HG02759 (cell line): ENCODE results near the gene PSMC3.

Source experiments
- ATAC-seq: cut with Tn5 transposase; IDR thresholded peaks from one replicate; pipeline ENCODE4 v1.9.1; 2021; ENCODE audit warnings: mild to moderate bottlenecking, moderate library complexity; ENCODE audit not compliant: unreplicated experiment

Gene PSMC3

GRCh38 chr11:47443028-47443700, 16.9 kb upstream of the PSMC3 start:
- no peak for ATAC-seq

DNA sequence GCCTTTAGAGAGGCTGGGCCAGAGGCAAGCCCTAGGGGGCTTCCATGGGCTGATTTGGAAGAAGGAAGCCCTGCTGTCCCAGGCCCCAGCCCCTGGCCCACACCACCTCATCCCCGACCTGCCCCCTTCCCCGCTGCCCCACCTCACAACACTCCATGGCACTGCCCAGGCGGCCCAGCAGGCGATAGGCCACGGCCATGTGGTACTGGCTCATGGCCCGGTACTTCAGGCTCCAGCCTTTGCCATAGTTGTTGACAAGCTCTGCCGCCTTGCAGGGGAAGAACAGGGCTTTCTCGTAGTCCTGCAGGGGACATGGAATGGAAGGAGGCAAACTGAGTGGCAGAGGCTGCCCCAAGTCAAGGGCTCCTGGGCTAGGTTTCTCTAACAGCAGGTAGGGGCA, 16.3 kb upstream of the PSMC3 start:
- ATAC-seq, result no peak

GRCh38 chr11:47441421-47441820, 15.2 kb upstream of the PSMC3 start:
- ATAC-seq, result no peak

DNA sequence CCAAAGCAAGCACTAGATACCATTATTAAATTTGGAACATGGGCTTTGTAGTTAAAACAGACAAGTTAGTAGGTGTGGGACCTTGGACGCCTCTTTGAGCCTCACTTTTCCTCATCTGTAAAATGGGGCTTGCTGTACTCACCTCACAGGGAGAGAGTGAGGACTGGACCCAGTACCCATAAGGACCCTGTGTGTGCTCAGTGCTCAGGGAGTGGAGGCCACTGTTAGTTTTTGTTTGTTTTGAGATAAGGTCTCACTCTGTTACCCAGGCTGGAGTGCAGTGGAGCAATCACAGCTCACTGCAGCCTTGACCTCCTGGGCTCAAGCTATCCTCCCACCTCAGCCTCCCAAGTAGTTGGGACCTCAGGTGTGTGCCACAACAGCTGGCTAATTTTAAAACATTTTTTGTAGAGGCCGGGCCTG, 13.8 kb upstream of the PSMC3 start:
- ATAC-seq, result no peak

- ATAC-seq, result no peak
Measured at GRCh38 chr11:47438721-47439120, 12.5 kb upstream of the PSMC3 start.

GRCh38 chr11:47437746-47438418, 11.6 kb upstream of the PSMC3 start:
- ATAC-seq, result no peak

GRCh38 chr11:47437218-47437745, 11.0 kb upstream of the PSMC3 start:
- ATAC-seq, result no peak

GRCh38 chr11:47436726-47437125, 10.5 kb upstream of the PSMC3 start:
- ATAC-seq, result no peak

- no peak for ATAC-seq
Measured at GRCh38 chr11:47435687-47436086, 9.4 kb upstream of the PSMC3 start.

- ATAC-seq, result no peak
Measured at GRCh38 chr11:47434011-47434786, 8.0 kb upstream of the PSMC3 start.

DNA sequence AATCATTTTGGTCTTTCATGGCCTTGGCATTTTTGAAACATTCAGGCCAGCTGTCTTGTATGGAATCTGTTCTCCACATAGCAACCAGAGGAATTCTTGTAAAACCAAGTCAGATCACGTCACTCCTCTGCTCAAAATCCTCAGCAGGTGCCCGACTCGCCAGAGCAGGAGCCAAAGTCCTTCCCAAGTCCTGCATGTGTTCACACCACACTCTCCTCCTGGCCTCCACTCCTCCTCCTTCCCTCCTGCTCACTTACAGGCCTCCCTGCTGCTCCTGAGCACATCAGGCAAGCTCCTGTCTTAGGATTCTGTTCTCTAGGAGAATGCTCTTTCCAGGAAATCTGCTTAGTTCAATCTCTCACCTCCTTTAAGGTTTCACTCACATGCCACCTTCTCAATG, 6.9 kb upstream of the PSMC3 start:
- ATAC-seq, result no peak

DNA sequence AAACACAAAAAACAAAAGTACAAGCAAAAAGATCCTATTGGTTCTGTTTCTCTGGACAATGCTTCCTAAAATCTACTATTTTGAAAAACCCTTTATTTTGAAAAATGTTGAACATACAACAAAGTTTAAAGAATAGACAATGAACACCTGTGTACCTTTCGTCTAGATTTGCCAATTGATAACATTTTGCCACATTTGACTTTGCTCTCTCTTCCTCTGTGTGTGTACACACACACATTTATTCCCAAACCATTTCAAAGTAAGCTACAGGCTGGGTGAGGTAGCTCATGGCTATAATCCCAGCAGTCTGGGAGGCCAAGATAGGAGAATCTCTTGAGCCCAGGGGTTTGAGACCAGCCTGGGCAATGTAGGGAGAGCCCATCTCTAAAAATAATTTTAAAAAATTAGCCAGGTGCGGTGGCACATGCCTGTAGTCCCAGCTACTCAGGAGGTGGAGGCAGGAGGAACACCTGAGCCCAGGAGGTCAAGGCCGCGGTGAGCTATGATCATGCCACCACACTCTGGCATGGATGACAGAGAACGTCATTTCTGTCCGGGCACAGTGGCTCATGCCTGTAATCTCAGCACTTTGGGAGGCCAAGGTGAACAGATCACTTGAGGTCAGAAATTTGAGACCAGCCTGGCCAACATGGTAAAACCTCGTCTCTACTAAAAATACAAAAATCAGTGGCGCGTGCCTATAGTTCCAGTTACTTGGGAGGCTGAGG, 5.3 kb upstream of the PSMC3 start:
- no peak for ATAC-seq

DNA sequence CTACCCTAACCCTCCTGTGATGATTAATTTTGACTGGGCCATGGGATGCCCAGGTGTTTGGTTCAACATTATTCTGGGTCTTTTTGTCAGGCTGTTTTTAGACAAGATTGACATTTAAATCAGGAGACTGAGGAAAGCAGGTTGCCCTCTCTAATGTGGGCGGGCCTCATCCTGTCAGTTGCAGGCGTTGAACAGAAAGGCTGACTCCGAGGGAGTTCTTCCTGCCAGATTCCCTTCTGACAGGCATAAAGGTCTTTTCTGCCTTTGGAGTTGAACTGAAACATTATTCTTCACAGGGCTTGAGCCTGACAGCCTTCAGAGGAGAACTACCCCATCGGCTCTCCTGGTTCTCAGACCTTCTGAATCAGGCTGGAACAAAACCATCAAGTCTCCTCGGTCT, 4.3 kb upstream of the PSMC3 start:
- no peak for ATAC-seq

- ATAC-seq, result no peak
Measured at GRCh38 chr11:47425611-47426010, 628 bp downstream of the PSMC3 start.

- ATAC-seq, result no peak
Measured at GRCh38 chr11:47418454-47419259, 7.6 kb downstream of the PSMC3 start.

DNA sequence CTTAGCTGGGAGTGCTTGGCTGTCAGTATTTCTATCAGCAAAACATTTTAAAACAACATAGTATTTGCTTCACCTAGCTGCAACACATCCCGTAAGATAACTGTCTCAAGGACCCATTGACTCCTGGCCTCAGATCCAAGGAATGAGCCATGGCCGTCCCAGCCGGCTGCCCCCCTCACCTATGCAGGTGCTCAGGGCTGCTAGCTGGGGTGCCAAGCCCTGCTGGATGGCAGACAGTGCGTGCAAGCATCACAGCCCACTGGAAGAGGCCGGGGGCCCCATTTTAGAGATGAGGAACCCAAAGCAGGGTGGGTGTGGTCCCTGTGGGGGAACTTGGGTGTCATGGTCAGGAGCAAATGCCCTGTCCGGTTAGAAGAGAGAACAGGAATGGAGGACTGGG, 8.5 kb downstream of the PSMC3 start:
- no peak for ATAC-seq

DNA sequence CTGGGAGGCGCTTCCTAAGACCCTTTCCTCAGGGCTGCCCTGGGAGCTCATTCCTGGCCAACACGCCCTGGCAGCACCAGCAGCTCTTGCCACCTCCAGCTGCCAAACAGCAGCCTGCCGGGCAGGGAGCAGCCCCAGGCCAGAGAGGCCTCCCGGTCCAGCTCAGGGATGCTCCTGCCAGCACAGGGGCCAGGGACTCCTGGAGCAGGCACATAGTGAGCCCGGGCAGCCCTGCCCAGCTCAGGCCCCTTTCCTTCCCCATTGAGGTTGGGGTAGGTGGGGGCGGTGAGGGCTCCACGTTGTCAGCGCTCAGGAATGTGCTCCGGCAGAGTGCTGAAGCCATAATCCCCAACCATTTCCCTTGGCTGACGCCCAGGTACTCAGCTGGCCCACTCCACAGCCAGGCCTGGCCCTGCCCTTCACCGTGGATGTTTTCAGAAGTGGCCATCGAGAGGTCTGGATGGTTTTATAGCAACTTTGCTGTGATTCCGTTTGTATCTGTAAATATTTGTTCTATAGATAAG, 10.2 kb downstream of the PSMC3 start:
- ATAC-seq, result no peak

DNA sequence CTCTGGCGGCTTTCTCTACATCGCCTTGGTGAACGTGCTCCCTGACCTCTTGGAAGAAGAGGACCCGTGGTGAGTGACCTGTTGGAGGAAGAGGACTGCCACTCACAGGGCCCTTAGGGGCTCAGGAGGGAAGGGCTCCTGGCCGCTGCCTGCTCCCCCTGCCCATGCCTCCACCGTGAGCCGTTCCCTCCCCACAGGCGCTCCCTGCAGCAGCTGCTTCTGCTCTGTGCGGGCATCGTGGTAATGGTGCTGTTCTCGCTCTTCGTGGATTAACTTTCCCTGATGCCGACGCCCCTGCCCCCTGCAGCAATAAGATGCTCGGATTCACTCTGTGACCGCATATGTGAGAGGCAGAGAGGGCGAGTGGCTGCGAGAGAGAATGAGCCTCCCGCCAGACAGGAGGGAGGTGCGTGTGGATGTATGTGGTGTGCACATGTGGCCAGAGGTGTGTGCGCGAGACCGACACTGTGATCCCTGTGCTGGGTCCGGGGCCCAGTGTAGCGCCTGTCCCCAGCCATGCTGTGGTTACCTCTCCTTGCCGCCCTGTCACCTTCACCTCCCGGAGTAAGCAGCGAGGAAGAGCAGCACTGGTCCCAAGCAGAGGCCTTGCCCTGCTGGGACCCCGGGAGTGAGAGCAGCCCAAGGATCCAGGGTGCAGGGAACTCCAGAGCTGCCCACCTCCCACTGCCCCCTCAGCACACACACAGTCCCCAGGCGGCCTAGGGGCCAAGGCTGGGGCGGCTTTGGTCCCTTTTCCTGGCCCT, 11.0 kb downstream of the PSMC3 start:
- no peak for ATAC-seq

DNA sequence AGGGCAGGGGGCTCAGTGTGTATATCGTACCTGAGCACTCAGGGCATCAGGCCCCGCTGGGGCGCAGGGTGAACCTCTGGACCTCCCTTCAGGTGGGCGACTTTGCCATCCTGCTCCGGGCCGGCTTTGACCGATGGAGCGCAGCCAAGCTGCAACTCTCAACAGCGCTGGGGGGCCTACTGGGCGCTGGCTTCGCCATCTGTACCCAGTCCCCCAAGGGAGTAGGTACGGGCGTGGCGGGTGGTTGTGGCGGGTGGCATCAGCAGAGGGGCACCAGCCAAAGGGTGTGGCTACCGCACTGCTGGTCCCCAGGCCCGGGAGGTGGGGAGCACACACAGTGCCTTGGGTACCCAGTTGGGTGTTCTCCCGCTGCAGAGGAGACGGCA, 11.6 kb downstream of the PSMC3 start:
- ATAC-seq, result no peak
